Stimulated activated CD4-positive, alpha-beta T cell treated with anti-CD3 and anti-CD28 coated beads, Interleukin-1b, Interleukin-23, amount 100 ng/mL, for 1 hour (primary cell): ENCODE data around the gene TRIM46.

Experiments
- DNase-seq, 2 donors: peaks; one replicate each; pipeline ENCODE4 v3.0.0-alpha.2; 2020; ENCODE audit warnings: low read depth in 2 of 2

TRIM46 gene

GRCh38 chr1:155173478-155174323 is at the start of gene TRIM46:
TSS of gene TRIM46 (plus strand) at chr1:155173849. CDS start at chr1:155173967, 118 bp downstream.
- peak; percentile 32 to 46 for DNase-seq

GRCh38 chr1:155124503-155125463 is 48.9 kb upstream of the TRIM46 start:
- DNase-seq: no peak

DNA sequence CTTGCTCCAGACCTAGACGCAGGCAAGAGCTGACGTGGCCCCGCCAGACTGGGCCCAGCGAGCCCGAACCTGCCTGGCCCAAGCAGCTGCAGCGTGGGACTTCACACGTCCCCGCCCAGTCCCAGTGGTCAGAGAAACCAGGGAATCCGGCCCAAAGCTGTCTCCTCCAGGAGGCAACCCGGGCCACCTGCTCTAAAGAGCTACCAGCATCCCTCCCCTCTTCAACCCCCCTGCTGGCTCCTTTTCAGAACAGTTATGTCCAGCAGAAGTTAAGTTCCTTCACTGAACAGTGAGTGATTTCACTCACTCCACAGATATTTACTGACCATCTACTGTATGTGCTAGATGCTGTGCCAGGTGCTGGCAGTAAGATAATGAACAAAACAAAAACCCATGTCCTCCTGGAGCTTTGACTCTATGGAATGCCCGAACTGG is 48.1 kb upstream of the TRIM46 start:
- DNase-seq: no peak

DNA sequence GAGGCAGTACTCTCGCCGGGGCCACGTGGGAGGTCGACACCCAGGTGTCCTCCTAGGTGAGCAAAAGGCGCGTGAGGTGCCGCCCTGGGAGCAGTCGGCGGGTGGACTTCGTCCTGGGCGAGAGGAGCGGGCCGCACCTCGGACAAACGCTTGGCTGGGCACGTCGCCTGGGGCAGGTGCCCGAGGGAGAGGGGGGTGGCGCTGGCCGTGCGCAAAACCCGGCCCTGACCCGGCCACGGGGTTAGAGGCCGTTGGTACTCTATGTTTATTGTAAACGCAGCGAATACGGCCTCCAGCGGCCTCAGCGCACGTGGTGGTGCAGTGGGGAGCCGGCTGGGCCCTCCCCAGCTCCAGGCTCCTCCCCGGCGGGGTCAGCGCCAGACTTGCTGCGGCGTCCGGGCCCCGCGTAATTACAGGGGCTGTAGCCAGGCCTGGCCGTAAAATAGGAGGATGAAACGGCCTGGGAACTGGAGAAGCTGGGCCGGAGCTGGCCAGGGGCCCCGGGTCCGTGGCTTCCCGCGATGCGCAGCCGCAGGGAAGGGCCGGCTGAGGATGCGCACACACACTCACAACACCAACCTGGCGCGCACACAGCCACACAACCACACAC is 47.6 kb upstream of the TRIM46 start:
- no peak for DNase-seq

- no peak for DNase-seq
These were observed 47.0 kb upstream of the TRIM46 start for GRCh38 chr1:155126556-155127104.

DNA sequence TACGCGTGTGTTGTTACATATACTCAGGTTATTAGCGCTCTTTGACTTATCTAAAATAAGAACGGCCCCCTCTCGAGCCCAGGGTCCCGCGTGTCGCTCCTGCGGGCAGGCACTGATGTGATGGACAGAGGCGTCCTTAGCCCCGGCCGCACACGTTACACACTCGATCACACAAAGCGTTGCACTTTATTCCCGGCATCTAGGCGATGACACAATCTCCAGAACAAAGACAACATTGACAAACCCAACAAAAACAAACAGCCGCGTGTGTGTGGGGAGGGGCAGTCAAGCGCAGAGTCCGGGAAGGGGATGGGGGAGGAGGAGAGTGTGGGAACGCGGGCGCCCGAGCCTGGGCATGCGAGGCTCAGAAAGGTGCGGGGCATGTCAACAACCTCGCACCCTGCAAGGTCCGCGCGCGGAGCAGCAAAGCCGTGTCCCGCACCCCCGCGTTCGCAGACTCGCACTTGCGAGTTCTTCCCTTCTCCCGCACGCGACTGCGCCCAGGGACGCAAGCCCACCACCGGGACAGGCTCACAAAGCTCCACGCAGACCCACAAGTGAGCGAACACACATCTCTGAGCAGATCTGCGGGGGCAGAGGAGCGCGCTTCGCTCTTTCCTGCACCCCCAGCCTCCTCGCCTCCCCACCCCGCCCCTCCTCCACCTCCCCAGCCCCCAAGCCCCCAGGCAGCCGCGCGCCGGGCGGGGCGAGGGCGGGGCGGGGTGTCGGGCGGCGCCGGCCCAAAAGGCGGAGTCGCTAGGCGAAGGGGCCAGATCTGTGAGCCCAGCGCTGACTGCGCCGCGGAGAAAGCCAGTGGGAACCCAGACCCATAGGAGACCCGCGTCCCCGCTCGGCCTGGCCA is 46.3 kb upstream of the TRIM46 start, which contains the start of gene EFNA1:
Gene EFNA1 (plus strand): TSS at position 772 of the 862 bp plus-strand sequence. CDS start 102 bp downstream, outside the sequence.
- DNase-seq: no peak

- no peak for DNase-seq
These were observed 45.5 kb upstream of the TRIM46 start for GRCh38 chr1:155127967-155128754.

GRCh38 chr1:155128755-155129473 is 44.7 kb upstream of the TRIM46 start:
- DNase-seq: no peak

GRCh38 chr1:155130272-155131006 is 43.2 kb upstream of the TRIM46 start:
- no peak for DNase-seq

DNA sequence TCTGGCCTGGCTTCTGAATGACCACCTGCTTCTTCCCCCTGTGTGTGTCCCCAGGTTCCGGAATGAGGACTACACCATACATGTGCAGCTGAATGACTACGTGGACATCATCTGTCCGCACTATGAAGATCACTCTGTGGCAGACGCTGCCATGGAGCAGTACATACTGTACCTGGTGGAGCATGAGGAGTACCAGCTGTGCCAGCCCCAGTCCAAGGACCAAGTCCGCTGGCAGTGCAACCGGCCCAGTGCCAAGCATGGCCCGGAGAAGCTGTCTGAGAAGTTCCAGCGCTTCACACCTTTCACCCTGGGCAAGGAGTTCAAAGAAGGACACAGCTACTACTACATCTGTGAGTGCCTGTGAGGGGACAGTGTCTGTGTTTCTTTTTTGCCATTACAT is 42.4 kb upstream of the TRIM46 start:
- DNase-seq: no peak

DNA sequence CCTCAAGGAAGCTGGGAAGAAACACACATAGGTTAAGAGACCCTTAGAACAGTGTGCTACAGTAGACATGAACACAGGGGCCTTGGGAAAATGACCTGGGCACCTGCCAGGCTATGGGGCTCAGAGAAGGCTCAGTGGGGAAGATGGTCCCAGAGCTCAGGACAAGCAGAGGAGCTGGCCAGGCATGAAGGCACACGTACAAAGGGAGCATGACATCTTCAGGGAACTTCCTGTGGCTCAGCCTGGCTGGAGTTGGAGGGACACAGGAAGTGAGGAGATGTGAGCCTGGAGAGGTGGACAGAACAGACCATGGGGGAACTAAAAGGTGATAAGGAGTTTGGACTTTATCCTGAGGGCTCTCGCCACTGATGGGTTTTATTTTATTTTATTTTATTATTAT is 41.8 kb upstream of the TRIM46 start:
- DNase-seq: no peak

GRCh38 chr1:155133799-155134281 is 39.8 kb upstream of the TRIM46 start:
- no peak for DNase-seq

DNA sequence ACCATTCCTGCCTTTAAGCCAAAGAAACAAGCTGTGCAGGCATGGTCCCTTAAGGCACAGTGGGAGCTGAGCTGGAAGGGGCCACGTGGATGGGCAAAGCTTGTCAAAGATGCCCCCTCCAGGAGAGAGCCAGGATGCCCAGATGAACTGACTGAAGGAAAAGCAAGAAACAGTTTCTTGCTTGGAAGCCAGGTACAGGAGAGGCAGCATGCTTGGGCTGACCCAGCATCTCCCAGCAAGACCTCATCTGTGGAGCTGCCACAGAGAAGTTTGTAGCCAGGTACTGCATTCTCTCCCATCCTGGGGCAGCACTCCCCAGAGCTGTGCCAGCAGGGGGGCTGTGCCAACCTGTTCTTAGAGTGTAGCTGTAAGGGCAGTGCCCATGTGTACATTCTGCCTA is 39.3 kb upstream of the TRIM46 start:
- DNase-seq: no peak

- DNase-seq: peak in 1 of 2 donors; percentile 46
These were observed 38.7 kb upstream of the TRIM46 start for GRCh38 chr1:155134880-155135414.

- DNase-seq: peak; percentile 79 to 80
These were observed 38.1 kb upstream of the TRIM46 start, which contains the start of gene SLC50A1 for GRCh38 chr1:155135415-155136028. TSS of gene SLC50A1 (plus strand) at chr1:155135852. CDS start at chr1:155135912, 60 bp downstream.

GRCh38 chr1:155136748-155137147 is 36.9 kb upstream of the TRIM46 start:
- no peak for DNase-seq
